Measurements from ENCODE around the gene COBL.

Gene COBL

DNA sequence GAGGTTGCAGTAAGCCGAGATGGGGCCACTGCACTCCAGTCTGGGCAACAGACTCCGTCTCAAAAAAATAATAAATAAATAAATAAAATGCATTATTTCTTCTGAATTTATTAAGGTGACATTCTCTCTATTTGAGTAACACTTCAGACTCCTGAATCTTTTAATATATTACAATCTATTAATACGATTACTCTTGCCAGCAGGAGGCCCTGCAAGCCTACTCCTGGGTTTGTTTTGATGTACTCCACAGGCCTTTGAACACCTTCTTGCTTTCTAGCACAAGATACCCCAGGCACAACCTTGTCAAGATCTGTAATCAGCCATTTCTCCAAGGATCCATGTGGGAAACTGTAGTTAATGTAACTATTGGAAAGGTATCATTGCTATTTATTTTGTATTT lies 63.5 kb downstream of the COBL start:
- DNase-seq: no peak

DNA sequence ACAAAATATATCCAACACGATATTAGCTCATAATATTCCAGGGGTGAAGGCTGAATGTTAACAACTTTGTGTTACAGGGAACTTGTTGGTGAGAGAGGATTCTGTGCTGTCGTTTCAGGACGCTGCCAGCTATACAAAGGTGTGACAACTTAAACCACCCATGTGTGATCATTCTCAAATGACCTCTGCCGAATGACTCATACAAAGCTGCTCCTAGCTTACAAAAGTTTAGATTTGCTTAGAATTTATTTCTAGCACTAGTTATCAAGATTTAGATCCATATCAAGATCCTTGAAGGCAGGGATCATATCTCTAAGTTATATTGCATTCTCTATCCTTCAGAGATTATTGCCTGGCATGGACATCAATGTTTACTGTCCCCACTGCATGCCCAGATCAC lies 65.3 kb downstream of the COBL start:
- no peak for DNase-seq

DNA sequence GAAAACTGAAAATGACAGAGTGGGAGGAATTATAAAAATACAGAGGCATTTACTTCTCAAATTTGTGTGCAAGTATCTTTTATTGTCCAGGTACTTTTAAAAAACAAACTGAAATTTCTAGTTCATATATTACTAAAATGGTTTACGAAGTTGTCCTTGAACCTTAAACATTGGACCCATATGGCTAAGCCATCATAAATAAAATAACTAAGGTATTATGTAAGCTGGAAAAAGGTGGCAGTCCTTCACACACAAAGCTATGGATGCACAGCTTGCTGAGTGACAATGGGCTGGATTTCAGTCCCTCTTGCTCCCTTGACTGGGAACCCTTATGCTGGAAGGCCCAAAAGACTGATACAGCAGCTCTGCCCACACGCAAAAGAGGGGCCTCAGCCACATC lies 66.1 kb downstream of the COBL start:
- no peak for DNase-seq

GRCh38 chr7:51249991-51250390 lies 66.6 kb downstream of the COBL start:
- no peak for DNase-seq

- no peak for DNase-seq
These were observed 67.2 kb downstream of the COBL start for GRCh38 chr7:51249187-51249945.

GRCh38 chr7:51246258-51247245 lies 70.1 kb downstream of the COBL start:
- no peak for DNase-seq

- DNase-seq: no peak
These were observed 71.7 kb downstream of the COBL start for GRCh38 chr7:51244885-51245284.

DNA sequence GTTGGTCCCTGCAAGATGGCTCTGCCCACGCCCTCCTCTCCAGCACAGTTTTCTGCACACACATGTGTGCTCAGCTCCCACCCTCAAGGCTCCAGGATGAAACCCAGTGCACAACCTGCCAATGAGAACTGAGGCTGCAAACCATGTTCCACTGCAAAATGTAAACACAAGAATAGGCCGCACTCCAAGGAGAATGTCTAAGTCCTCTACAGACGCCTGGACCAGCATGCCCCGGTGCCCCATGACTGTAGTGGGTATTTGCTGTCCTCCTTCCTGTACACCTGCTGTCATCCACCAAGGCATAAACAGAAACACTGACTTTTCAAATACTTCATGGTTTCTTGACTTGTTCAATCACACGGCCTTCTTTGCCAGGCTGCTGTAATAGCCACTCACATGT lies 72.6 kb downstream of the COBL start:
- DNase-seq: no peak

- no peak for DNase-seq
These were observed 73.0 kb downstream of the COBL start for GRCh38 chr7:51243631-51244030.

- no peak for DNase-seq
These were observed 73.6 kb downstream of the COBL start for GRCh38 chr7:51242881-51243518.

DNA sequence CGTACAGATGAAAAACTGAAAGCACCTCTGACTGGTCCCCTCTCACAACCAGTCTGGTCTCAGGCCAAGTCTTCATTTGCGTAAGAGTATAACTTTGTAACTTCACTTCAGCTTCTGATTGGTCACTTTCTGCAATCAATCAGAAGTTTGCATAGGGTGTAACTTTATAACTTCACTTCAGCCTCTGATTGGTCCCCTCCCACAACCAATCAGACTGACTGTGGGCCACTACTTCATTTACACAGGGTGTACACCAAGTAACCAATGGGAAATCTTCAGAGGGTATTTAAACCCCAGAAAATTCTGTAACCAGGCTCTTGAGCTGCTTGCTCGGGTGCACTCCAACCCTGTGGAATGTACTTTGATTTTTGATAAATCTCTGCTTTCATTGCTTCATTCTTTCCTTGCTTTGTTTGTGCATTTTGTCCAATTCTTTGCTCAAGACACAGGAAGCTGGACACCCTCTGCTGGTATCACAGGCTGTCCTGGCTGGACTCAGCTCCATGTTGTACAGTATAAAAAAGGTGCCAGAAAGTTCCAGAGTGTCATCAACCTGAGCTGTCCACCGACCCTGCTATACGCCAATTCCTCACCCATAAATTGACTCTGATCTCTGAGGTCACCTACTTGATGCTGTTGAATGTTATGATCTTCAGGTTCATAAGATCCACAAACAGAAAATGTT lies 74.5 kb downstream of the COBL start:
- no peak for DNase-seq

DNA sequence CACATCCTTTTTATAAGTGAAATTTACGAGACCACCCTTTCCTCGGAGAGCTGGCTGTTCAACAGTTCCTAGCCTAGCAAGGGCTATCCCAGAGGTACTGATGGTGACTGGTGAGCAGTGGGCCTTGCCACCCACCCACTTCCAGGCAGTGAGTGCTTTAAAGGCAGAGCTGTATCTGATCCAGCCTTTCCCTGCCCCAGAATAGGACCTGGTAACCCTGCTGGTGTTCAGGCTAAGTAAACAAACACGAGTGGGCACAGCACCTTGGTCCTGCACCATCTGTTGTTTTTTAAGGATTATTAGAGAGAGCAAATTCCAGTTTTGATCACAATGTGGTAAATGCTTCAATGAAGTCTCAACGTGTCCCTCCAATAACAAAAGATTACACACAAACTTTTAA lies 75.7 kb downstream of the COBL start:
- no peak for DNase-seq

- DNase-seq: no peak
These were observed 76.9 kb downstream of the COBL start for GRCh38 chr7:51239691-51240090.

GRCh38 chr7:51238981-51239495 lies 77.6 kb downstream of the COBL start:
- DNase-seq: no peak

DNA sequence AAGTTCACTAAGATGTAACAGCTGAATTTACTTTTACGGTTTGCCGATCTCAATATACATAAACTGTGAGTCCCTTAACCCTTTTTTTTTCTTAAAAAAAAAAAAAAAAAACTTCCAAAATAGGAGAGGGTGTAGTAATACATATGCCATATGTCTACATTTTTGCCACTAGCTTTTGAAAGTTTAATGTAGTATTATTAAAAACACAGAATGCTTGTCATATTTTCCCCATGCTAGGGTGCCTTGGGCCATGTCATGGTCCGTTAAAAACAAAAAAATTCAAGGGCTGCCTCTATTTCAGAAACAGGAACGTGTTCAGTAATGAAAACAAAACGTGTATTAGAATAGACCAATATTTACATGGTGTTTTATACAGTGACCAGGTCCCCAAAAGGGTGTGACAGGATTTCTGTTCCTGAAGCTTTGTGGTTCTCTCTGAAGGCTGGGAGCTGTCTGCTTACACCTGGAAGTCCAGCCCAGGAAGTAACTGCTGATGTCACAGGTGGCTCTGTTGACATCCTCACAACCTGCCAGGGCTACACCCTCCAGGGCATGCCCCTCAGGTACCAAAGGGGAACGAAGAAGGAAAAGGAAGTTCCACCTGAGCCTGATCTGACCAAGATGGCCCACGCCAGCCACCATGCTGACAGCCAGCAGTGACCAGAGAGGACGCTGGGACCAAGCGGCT lies 79.0 kb downstream of the COBL start:
- no peak for DNase-seq

- DNase-seq: no peak
These were observed 80.0 kb downstream of the COBL start for GRCh38 chr7:51236470-51237132.

- DNase-seq: no peak
These were observed 80.9 kb downstream of the COBL start for GRCh38 chr7:51235593-51236313.

- DNase-seq: no peak
These were observed 81.8 kb downstream of the COBL start for GRCh38 chr7:51234609-51235308.

GRCh38 chr7:51234139-51234538 lies 82.5 kb downstream of the COBL start:
- DNase-seq: no peak

DNA sequence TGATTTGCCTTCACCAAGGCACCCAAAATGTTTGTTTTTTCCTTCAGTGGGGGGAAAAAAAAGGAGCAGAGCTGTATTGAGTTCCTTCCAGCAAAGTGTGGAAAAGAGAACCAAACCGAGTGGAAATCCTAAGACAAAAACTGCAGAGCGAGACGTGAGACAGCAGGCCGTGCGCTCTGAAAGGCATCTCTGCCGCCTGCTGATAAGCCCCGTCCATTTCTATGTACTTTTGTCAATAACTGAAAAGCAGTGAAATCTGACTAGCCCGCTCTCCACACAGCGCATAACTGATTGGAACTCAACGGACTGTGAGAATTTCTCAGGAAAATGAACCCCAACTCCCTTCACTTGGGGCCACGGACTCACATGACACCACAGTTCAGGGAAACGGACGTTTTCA lies 83.2 kb downstream of the COBL start:
- DNase-seq: no peak

Data from fibroblast of skin of abdomen (primary cell).